Measurements from ENCODE around the gene ARNT2. TPM values are rescaled to one million over a fixed set of nuclear protein-coding genes. Genes with fewer than 3 reads are reported as not detected.

Gene ARNT2
- total and polyA plus RNA-seq, 10 of the 15 experiments (the other 5 are each of a cell fraction or from before 2014, with no cell fraction given) = 0.07 to 0.49 (median 0.09) TPM; not detected in 6

- RAD21 ChIA-PET (ENCODE audit: unreplicated experiment) = interaction anchor here (1.1 kb wide), 1 partner anchor 156 kb away, joined by 4 read pairs; no protein-coding TSS in a partner anchor
- H2AFZ ChIP-seq (ENCODE audit: control insufficient read depth, low read depth, low read length) = no peak overlapping the region
- BruUV-seq (replicated peaks) = no TSS peak
- no peaks in the 10 kb centered on the region for H4K20me1 ChIP-seq (ENCODE audit: control insufficient read depth, insufficient read depth)
- peaks cover 0 to 3% of the 10 kb centered on the region in 2 experiments; a peak in 2 of 4 replicates for H3K27me3 ChIP-seq (replicated peaks in 1 of 2; ENCODE audit: control insufficient read depth in 2 of 2, insufficient read depth in 2 of 2, low read length in 1 of 2)
- H3K9me3 ChIP-seq (replicated peaks; ENCODE audit: control insufficient read depth, insufficient read depth, low read length) = no peaks in the 10 kb centered on the region
- TF ChIP-seq NR2C1 (IDR thresholded peaks at IDR 0.05) (no peak), ZNF207 (IDR thresholded peaks at IDR 0.05; ENCODE audit: borderline replicate concordance) (no peak), TBL1XR1 (IDR thresholded peaks at IDR 0.05; ENCODE audit: low read depth, low read length) (no peak), KAT2A (conservative IDR thresholded peaks at IDR 0.05; ENCODE audit: control insufficient read depth, low read depth, low read length) (no peak), ZBTB11 (CRISPR knock-in tag; IDR thresholded peaks at IDR 0.05) (no peak), ZBED1 (IDR thresholded peaks at IDR 0.05; ENCODE audit: borderline replicate concordance) (no peak), KLF5 (IDR thresholded peaks at IDR 0.05; ENCODE audit: partially characterized antibody) (no peak), NFYB (IDR thresholded peaks at IDR 0.05; ENCODE audit: insufficient read depth, low read depth, low read length) (no peak), RBBP5 (conservative IDR thresholded peaks at IDR 0.05) (no peak), NFIC (IDR thresholded peaks at IDR 0.05; ENCODE audit: low read depth, low read length) (no peak), ZNF622 (IDR thresholded peaks at IDR 0.05) (no peak), ZNF384 (IDR thresholded peaks at IDR 0.05; ENCODE audit: borderline replicate concordance, low read depth, low read length) (no peak), PML (IDR thresholded peaks at IDR 0.05; ENCODE audit: low read length) (no peak), EED (IDR thresholded peaks at IDR 0.05; ENCODE audit: low read depth) (no peak), E2F4 (IDR thresholded peaks at IDR 0.05; ENCODE audit: low read depth, low read length) (no peak), WRNIP1 (IDR thresholded peaks at IDR 0.05; ENCODE audit: borderline replicate concordance, low read depth, low read length) (no peak), ESRRA (IDR thresholded peaks at IDR 0.05; ENCODE audit: low read length) (no peak)
- TF ChIP-seq, protein P1, sequence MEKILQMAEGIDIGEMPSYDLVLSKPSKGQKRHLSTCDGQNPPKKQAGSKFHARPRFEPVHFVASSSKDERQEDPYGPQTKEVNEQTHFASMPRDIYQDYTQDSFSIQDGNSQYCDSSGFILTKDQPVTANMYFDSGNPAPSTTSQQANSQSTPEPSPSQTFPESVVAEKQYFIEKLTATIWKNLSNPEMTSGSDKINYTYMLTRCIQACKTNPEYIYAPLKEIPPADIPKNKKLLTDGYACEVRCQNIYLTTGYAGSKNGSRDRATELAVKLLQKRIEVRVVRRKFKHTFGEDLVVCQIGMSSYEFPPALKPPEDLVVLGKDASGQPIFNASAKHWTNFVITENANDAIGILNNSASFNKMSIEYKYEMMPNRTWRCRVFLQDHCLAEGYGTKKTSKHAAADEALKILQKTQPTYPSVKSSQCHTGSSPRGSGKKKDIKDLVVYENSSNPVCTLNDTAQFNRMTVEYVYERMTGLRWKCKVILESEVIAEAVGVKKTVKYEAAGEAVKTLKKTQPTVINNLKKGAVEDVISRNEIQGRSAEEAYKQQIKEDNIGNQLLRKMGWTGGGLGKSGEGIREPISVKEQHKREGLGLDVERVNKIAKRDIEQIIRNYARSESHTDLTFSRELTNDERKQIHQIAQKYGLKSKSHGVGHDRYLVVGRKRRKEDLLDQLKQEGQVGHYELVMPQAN (conservative IDR thresholded peaks at IDR 0.05) = no peak
- DNase-seq (ENCODE audit: low read depth, low spot score) = no peak
- in situ Hi-C loops (cut with MboI) = no loop called here
- H3K4me1 ChIP-seq (ENCODE audit: control insufficient read depth, insufficient read depth, low read length) = no peaks in the 10 kb centered on the region
- intact Hi-C loops (cut with micrococcal nuclease; ENCODE audit: unreplicated experiment) = no loop called here
- no peak overlapping the region for H3K27ac ChIP-seq (ENCODE audit: control insufficient read depth, insufficient read depth)
- no peak for ATAC-seq
- WGBS (ENCODE audit: insufficient coverage, insufficient replicate concordance, low lambda C conversion rate, missing lambda C conversion rate) = 16% methylated on average over 5 of the region's 5 CpGs
- SMC1A ChIA-PET (ENCODE audit: uncharacterized antibody, unreplicated experiment) = interaction anchor here (0.6 to 2.5 kb wide), 3 partner anchors 24 to 191 kb away, joined by 3 to 16 read pairs (median 3); no protein-coding TSS in a partner anchor
- H3K36me3 ChIP-seq (ENCODE audit: control insufficient read depth in 2 of 2, insufficient read depth in 2 of 2, low read length in 1 of 2) = no peaks in the 10 kb centered on the region
- H3K4me3 ChIP-seq = no peak overlapping the region
- no peak for FAIRE-seq
- H3K4me2 ChIP-seq (ENCODE audit: control insufficient read depth, insufficient read depth) = no peak overlapping the region
- CTCF ChIA-PET = interaction anchor here (1.1 to 4.4 kb wide), 2 partner anchors 156 to 350 kb away, joined by 3 to 37 read pairs; no protein-coding TSS in a partner anchor
- POLR2A ChIA-PET = no interaction called here
- H3K9ac ChIP-seq (ENCODE audit: control insufficient read depth, insufficient read depth, low read length) = no peak overlapping the region
- no peaks in the 10 kb centered on the region for H3K79me2 ChIP-seq (ENCODE audit: control insufficient read depth, insufficient read depth, low read length)
These were observed 216.7 kb downstream of the ARNT2 start for GRCh38 chr15:80620931-80621330.

All from GM12878 (cell line).